WTC11 (cell line): ENCODE results near the gene UNC13C.

Source experiments
- CREM ChIP-seq: sonication (generic); formaldehyde crosslinking; IDR thresholded peaks from 2 replicates; pipeline ENCODE4 v1.8.1; 2022; ENCODE audit warnings: mild to moderate bottlenecking, missing genetic modification reagents, moderate library complexity
- ELF4 ChIP-seq: sonication (generic); formaldehyde crosslinking; IDR thresholded peaks from 2 replicates; pipeline ENCODE4 v1.8.1; 2022; ENCODE audit warnings: low read depth, mild to moderate bottlenecking, moderate library complexity, missing genetic modification reagents
- JUN ChIP-seq: sonication (generic); formaldehyde crosslinking; IDR thresholded peaks from 2 replicates; pipeline ENCODE4 v1.8.0; 2023; ENCODE audit warnings: mild to moderate bottlenecking, missing genetic modification reagents
- ZNF121 ChIP-seq: sonication (generic); formaldehyde crosslinking; IDR thresholded peaks from 2 replicates; pipeline ENCODE4 v1.8.0; 2023; ENCODE audit warnings: missing genetic modification reagents
- TF ChIP-seq, protein P1 (sequence below): fragments of 200-600 bp; IDR thresholded peaks from 2 replicates; pipeline ENCODE4 v1.8.0; 2022; ENCODE audit warnings: antibody characterized with exemption
- TF ChIP-seq, protein P2 (sequence below): sonication (generic); formaldehyde crosslinking; IDR thresholded peaks from 2 replicates; pipeline ENCODE4 v1.8.1; 2023; ENCODE audit warnings: mild to moderate bottlenecking, missing genetic modification reagents, borderline replicate concordance
- TF ChIP-seq, protein P3 (sequence below): sonication (generic); formaldehyde crosslinking; IDR thresholded peaks from 2 replicates; pipeline ENCODE4 v1.8.1; 2022; ENCODE audit warnings: low read depth, mild to moderate bottlenecking, moderate library complexity, missing genetic modification reagents, borderline replicate concordance
- TF ChIP-seq, protein P4 (sequence below): sonication (generic); formaldehyde crosslinking; IDR thresholded peaks from 2 replicates; pipeline ENCODE4 v1.8.0; 2022; ENCODE audit warnings: mild to moderate bottlenecking, missing genetic modification reagents
- TF ChIP-seq, protein P5 (sequence below): sonication (generic); formaldehyde crosslinking; conservative IDR thresholded peaks from 2 replicates; pipeline ENCODE4 v1.8.1; 2023; ENCODE audit warnings: mild to moderate bottlenecking, low read depth, missing genetic modification reagents, moderate library complexity
- TF ChIP-seq, protein P6 (sequence below): sonication (generic); formaldehyde crosslinking; IDR thresholded peaks from 2 replicates; pipeline ENCODE4 v1.8.0; 2022; ENCODE audit warnings: mild to moderate bottlenecking, missing genetic modification reagents

DNA sequence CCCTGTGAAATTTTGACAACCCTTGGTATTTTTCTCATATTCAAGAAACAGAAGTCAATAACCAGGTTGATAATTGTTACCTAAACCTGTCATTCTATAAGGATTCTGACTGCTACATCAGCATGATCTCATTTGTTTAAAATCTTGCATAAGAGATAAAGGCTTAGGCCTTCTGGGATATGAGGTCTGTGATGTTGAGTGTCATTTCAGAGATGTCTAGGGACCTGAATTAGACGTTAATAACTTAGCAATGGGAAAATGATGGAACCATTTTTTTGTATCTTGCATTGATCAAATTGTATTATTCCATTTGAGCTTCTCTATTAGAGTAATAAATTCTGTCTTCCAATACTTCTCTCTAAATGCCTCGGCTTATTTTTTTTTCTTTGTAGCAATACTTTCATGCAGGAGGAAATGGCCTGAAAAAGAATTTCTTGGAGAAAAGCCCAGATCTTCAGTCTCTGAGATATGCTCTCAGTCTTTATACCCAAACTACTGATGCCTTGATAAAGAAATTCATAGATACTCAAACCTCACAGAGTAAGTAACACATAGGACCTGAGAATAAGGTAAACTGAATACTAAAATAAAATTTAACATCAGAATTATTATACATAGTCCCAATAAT, 589.3 kb downstream of the UNC13C start:
- TF ChIP-seq, protein P1, sequence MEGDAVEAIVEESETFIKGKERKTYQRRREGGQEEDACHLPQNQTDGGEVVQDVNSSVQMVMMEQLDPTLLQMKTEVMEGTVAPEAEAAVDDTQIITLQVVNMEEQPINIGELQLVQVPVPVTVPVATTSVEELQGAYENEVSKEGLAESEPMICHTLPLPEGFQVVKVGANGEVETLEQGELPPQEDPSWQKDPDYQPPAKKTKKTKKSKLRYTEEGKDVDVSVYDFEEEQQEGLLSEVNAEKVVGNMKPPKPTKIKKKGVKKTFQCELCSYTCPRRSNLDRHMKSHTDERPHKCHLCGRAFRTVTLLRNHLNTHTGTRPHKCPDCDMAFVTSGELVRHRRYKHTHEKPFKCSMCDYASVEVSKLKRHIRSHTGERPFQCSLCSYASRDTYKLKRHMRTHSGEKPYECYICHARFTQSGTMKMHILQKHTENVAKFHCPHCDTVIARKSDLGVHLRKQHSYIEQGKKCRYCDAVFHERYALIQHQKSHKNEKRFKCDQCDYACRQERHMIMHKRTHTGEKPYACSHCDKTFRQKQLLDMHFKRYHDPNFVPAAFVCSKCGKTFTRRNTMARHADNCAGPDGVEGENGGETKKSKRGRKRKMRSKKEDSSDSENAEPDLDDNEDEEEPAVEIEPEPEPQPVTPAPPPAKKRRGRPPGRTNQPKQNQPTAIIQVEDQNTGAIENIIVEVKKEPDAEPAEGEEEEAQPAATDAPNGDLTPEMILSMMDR: no peak
- TF ChIP-seq ELF4 (CRISPR knock-in tag): no peak
- TF ChIP-seq CREM (CRISPR knock-in tag): no peak
- no peak for TF ChIP-seq JUN
- TF ChIP-seq, protein P2, sequence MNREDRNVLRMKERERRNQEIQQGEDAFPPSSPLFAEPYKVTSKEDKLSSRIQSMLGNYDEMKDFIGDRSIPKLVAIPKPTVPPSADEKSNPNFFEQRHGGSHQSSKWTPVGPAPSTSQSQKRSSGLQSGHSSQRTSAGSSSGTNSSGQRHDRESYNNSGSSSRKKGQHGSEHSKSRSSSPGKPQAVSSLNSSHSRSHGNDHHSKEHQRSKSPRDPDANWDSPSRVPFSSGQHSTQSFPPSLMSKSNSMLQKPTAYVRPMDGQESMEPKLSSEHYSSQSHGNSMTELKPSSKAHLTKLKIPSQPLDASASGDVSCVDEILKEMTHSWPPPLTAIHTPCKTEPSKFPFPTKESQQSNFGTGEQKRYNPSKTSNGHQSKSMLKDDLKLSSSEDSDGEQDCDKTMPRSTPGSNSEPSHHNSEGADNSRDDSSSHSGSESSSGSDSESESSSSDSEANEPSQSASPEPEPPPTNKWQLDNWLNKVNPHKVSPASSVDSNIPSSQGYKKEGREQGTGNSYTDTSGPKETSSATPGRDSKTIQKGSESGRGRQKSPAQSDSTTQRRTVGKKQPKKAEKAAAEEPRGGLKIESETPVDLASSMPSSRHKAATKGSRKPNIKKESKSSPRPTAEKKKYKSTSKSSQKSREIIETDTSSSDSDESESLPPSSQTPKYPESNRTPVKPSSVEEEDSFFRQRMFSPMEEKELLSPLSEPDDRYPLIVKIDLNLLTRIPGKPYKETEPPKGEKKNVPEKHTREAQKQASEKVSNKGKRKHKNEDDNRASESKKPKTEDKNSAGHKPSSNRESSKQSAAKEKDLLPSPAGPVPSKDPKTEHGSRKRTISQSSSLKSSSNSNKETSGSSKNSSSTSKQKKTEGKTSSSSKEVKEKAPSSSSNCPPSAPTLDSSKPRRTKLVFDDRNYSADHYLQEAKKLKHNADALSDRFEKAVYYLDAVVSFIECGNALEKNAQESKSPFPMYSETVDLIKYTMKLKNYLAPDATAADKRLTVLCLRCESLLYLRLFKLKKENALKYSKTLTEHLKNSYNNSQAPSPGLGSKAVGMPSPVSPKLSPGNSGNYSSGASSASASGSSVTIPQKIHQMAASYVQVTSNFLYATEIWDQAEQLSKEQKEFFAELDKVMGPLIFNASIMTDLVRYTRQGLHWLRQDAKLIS (CRISPR knock-in tag): no peak
- TF ChIP-seq, protein P3, sequence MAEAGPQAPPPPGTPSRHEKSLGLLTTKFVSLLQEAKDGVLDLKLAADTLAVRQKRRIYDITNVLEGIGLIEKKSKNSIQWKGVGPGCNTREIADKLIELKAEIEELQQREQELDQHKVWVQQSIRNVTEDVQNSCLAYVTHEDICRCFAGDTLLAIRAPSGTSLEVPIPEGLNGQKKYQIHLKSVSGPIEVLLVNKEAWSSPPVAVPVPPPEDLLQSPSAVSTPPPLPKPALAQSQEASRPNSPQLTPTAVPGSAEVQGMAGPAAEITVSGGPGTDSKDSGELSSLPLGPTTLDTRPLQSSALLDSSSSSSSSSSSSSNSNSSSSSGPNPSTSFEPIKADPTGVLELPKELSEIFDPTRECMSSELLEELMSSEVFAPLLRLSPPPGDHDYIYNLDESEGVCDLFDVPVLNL (CRISPR knock-in tag): no peak
- TF ChIP-seq, protein P4, sequence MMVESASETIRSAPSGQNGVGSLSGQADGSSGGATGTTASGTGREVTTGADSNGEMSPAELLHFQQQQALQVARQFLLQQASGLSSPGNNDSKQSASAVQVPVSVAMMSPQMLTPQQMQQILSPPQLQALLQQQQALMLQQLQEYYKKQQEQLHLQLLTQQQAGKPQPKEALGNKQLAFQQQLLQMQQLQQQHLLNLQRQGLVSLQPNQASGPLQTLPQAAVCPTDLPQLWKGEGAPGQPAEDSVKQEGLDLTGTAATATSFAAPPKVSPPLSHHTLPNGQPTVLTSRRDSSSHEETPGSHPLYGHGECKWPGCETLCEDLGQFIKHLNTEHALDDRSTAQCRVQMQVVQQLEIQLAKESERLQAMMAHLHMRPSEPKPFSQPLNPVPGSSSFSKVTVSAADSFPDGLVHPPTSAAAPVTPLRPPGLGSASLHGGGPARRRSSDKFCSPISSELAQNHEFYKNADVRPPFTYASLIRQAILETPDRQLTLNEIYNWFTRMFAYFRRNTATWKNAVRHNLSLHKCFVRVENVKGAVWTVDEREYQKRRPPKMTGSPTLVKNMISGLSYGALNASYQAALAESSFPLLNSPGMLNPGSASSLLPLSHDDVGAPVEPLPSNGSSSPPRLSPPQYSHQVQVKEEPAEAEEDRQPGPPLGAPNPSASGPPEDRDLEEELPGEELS (CRISPR knock-in tag): no peak
- no peak for TF ChIP-seq ZNF121 (CRISPR knock-in tag)
- TF ChIP-seq, protein P5, sequence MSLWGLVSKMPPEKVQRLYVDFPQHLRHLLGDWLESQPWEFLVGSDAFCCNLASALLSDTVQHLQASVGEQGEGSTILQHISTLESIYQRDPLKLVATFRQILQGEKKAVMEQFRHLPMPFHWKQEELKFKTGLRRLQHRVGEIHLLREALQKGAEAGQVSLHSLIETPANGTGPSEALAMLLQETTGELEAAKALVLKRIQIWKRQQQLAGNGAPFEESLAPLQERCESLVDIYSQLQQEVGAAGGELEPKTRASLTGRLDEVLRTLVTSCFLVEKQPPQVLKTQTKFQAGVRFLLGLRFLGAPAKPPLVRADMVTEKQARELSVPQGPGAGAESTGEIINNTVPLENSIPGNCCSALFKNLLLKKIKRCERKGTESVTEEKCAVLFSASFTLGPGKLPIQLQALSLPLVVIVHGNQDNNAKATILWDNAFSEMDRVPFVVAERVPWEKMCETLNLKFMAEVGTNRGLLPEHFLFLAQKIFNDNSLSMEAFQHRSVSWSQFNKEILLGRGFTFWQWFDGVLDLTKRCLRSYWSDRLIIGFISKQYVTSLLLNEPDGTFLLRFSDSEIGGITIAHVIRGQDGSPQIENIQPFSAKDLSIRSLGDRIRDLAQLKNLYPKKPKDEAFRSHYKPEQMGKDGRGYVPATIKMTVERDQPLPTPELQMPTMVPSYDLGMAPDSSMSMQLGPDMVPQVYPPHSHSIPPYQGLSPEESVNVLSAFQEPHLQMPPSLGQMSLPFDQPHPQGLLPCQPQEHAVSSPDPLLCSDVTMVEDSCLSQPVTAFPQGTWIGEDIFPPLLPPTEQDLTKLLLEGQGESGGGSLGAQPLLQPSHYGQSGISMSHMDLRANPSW (CRISPR knock-in tag): no peak
- TF ChIP-seq, protein P6, sequence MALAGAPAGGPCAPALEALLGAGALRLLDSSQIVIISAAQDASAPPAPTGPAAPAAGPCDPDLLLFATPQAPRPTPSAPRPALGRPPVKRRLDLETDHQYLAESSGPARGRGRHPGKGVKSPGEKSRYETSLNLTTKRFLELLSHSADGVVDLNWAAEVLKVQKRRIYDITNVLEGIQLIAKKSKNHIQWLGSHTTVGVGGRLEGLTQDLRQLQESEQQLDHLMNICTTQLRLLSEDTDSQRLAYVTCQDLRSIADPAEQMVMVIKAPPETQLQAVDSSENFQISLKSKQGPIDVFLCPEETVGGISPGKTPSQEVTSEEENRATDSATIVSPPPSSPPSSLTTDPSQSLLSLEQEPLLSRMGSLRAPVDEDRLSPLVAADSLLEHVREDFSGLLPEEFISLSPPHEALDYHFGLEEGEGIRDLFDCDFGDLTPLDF (CRISPR knock-in tag): no peak
